PFSK-1 (cell line): Measurements from ENCODE around the gene CBY1.

Experiments used
- POLR2AphosphoS5 ChIP-seq: IDR thresholded peaks from 2 replicates; pipeline ENCODE4 v1.6.1; 2012; ENCODE audit warnings: low read depth, mild to moderate bottlenecking, control low read depth, low read length, moderate library complexity
- REST ChIP-seq, 2 experiments: IDR thresholded peaks; 2 replicates each; pipeline versions ENCODE4 v1.6.1 to v1.8.0; 2011 to 2012; ENCODE audit warnings: low read depth in 2 of 2, low read length in 2 of 2, control low read depth in 1 of 2, inconsistent platforms in 1 of 2, mild to moderate bottlenecking in 1 of 2, moderate library complexity in 1 of 2; ENCODE audit not compliant: insufficient read depth in 1 of 2
- SIN3A ChIP-seq: IDR thresholded peaks from 2 replicates; pipeline ENCODE4 v1.6.1; 2012; ENCODE audit warnings: mild to moderate bottlenecking, low read length, moderate library complexity, borderline replicate concordance; ENCODE audit not compliant: insufficient read depth
- TAF1 ChIP-seq: IDR thresholded peaks from 2 replicates; pipeline ENCODE4 v1.6.1; 2012; ENCODE audit warnings: low read length, control low read depth, borderline replicate concordance; ENCODE audit not compliant: insufficient read depth

GRCh38 chr22:38623351-38623750, 33.1 kb upstream of the CBY1 start:
- TF ChIP-seq TAF1 (no peak), POLR2AphosphoS5 (no peak), REST (IDR thresholded peaks at IDR 0.05; ENCODE audit: insufficient read depth in 1 of 2, low read depth in 2 of 2, low read length in 2 of 2) (no peak), SIN3A (no peak)
